ENCODE results near the gene FAM110C.
"Not testable (repeated sequence)": the region's sequence is repeated elsewhere in the genome, so short reads cannot be mapped to it uniquely, and the experiment has no call there.

FAM110C gene, protein sequence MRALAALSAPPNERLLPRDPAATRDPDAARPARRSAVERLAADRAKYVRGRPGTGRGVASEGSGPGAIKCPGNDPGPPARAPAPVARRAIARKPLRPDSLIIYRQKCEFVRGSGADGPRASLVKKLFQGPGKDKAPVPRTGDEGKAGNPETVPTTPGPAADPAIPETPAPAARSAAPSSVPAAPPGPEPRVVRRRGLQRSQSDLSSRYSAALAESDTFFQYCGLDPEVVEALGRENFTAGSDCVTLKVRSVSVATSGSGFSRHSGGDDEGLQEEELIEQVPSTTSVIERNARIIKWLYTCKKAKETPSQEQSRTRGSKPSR

DNA sequence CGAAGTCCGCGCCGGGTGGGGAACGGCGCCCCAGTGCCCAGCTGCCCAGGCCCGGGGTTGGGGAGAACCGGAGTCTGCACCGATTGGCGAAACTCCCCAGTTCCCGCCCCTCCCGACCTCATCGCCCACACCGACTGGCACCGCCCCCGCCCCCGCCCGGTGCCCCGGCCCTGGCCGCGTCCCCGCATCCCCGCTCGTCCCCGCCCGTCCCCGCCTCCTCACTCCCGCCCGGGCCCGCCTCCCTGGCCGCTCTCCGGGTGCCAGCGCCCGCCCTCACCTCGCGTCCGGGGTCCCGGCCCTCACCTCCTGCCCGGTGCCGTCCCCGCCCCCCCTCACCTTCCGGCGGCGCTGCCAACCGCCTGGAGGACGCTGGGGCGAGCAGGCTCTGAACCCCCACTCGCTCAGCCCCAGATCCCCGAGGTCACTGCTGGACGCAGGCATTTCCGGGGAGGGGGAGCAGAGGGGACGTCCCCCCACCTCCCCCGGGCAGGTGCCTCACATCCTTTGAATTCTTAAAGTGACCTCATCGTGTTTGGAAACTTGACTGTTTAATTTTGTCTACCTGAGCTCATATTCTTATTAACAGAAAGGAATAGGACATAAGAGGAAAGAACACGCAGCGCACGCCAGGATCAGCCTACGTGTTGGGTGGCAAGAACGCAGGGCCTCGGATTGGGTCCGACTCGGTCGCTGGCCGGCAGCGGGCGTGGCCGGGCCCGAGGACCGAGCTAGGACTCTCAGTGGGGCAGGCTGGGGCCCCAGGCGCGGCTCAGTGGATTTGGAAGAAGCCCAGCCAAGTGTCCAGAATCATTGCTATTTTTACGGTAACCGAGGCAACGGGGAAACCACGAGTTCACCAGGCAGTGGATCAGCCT, at the start of gene FAM110C:
FAM110C (minus strand) TSS at position 35 of the 875 bp plus-strand sequence. CDS start 120 bp downstream, outside the sequence.
- H3K9me3 ChIP-seq (ENCODE audit: control insufficient read depth, insufficient read depth, low read length) = no peaks in the 10 kb centered on the region
- peaks cover 16% of the 10 kb centered on the region; the same call in 1 of the 2 replicates for H3K4me1 ChIP-seq (ENCODE audit: insufficient read depth, low read length)
- H3K36me3 ChIP-seq (ENCODE audit: insufficient read depth, low read length) = peaks cover 3% of the 10 kb centered on the region; the same call in 1 of the 2 replicates
- peak within 1 kb of the TSS; percentile 77 for H3K9ac ChIP-seq (ENCODE audit: low read depth, low read length)

DNA sequence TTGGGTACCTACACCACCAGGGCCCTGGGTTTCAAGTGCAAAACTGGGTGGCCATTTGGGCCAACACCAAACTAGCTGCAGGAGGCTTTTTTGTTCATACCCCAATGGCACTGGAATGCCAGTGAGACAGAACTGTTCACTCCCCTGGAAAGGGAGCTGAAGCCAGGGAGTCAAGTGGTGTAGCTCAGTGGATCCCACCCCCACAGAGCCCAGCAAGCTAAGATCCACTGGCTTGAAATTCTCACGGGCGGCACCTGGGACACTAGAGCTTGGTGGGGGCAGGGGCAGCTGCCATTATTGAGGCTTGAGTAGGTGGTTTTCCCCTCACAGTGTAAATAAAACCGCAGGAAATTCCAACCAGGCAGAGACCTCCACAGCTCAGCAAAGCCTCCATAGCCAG, 46.0 kb upstream of the FAM110C start:
- no peaks in the 10 kb centered on the region for H3K36me3 ChIP-seq (ENCODE audit: insufficient read depth, low read length)
- no peaks in the 10 kb centered on the region for H3K9me3 ChIP-seq (ENCODE audit: control insufficient read depth, insufficient read depth, low read length)
- H3K4me1 ChIP-seq (ENCODE audit: insufficient read depth, low read length) = no peaks in the 10 kb centered on the region
- H3K9ac ChIP-seq (ENCODE audit: low read depth, low read length) = no peak overlapping the region

DNA sequence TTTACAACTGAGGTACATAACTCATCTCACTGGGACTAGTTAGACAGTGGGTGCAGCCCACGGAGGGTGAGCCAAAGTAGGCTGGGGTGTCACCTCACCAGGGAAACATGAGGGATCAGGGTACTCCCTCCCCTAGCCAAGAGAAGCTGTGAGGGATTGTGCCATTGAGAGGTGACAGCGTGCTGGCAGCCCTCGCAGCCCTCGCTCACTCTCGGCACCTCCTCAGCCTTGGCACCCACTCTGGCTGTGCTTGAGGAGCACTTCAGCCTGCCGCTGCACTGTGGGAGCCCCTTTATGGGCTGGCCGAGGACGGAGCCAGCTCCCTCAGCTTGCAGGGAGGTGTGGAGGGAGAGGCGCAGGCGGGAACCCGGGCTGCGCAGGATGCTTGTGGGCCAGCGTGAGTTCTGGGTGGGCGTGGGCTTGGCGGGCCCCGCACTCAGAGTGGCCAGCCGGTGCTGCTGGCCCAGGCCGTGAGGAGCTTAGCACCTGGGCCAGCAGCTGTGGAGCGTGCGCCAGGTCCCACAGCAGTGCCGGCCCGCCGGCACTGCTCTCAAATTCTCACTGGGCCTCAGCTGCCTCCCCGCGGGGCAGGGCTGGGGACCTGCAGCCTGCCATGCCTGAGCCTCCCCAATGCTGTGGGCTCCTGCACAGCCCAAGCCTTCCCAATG, 44.5 kb upstream of the FAM110C start:
- Histone ChIP-seq H3K9ac (ENCODE audit: low read depth, low read length) (no peak overlapping the region), H3K4me1 (ENCODE audit: insufficient read depth, low read length) (no peaks in the 10 kb centered on the region), H3K9me3 (ENCODE audit: control insufficient read depth, insufficient read depth, low read length) (no peaks in the 10 kb centered on the region), H3K36me3 (ENCODE audit: insufficient read depth, low read length) (no peaks in the 10 kb centered on the region)

DNA sequence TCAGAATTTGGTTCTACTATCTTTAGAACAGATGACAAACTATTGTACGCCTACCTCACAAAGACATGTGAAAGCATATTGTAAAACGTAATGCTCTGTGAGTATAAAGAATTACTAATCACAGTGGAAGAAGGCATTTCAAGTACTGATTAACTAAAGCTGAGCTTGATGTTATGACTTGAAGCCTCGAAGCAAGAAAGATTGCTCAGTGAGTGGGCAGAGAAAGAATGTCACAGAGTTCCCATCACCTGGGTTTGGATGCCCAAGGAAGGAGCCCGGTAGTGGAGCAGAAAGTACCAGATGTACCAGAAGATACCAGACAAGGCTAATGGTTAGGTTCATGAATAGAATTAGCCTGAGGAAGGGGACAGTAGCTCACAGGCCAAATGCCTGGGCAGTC, 39.5 kb upstream of the FAM110C start:
- no peak overlapping the region for H3K9ac ChIP-seq (ENCODE audit: low read depth, low read length)
- peaks cover 8% of the 10 kb centered on the region for H3K4me1 ChIP-seq (ENCODE audit: insufficient read depth, low read length)
- H3K36me3 ChIP-seq (ENCODE audit: insufficient read depth, low read length) = no peaks in the 10 kb centered on the region
- H3K9me3 ChIP-seq (ENCODE audit: control insufficient read depth, insufficient read depth, low read length) = no peaks in the 10 kb centered on the region

DNA sequence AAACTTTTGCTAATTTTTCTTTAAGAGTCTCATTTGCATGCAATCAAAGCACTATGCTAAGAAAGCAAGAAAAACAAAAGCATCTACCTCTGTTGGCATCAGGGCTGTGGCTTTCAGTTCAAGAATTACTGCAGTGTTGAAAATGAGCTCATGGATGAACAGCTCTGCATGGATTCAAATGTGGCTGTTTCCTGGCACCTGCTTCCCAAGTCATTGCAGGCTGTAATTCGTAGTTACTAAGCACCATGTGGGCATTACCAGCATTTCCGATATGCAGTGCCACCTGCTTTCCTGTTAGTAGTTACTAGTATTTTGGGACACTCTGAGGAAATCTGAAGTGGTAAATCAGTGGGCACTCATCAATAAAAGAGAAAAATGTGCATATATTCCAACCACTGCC, 37.8 kb upstream of the FAM110C start:
- Histone ChIP-seq H3K9ac (ENCODE audit: low read depth, low read length) (no peak overlapping the region), H3K4me1 (ENCODE audit: insufficient read depth, low read length) (peaks cover 16% of the 10 kb centered on the region), H3K36me3 (ENCODE audit: insufficient read depth, low read length) (no peaks in the 10 kb centered on the region), H3K9me3 (ENCODE audit: control insufficient read depth, insufficient read depth, low read length) (no peaks in the 10 kb centered on the region)

DNA sequence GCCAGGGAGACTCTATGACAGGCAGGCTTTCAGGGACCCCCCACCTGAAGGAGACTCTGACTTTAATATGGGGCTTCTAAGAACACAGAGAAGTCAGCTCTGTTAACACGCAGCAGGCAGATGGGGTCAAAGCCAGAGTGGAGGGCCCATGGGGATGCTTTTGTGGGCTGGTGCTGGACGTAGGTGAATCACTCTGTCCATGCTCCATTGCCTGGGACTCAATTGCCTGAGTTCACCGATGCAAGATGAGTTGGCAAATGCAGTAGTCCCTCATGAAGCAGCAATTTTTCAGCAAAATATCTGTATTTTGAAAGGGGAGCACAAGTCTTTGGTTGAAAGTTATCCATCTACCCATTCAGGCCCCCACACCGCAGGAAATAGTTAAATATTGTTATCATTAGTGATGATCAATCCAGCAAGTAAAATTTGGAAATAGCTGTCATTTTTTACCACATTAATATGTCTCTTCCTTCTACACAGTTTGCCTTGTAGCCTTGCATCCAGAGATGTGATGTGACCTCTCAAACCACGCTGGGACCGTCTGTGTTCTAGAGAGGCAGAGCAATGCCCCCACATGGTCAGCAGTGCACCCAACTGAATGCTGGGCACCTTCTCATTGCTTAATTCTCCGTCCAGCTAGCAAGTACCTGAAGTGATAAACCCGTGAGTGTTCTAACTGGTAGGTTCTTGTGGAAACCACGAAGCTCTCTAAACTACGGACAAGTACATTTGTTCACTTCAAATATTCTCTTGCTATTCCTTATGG, 34.8 kb upstream of the FAM110C start:
- no peaks in the 10 kb centered on the region for H3K36me3 ChIP-seq (ENCODE audit: insufficient read depth, low read length)
- peaks cover 16% of the 10 kb centered on the region for H3K4me1 ChIP-seq (ENCODE audit: insufficient read depth, low read length)
- no peaks in the 10 kb centered on the region for H3K9me3 ChIP-seq (ENCODE audit: control insufficient read depth, insufficient read depth, low read length)
- no peak overlapping the region for H3K9ac ChIP-seq (ENCODE audit: low read depth, low read length)

DNA sequence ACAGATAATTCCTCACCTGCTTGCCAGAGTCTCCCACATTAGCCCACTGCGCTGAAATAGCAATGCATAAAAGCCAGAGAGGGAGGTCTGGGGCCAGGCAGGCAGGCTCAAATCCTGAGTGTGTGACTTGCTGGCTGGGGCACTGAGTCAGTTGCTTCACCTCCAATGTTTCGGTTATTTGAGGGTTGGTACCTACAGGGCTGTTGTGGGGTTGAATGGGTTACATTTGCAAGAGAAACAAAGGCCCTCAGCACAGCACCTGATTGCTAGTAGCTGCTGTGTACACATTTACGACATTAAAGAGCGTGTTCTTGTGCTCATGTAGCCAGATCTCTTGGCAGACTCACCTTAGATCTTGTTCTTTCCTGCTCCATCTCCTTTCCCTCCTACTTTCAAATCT, 34.1 kb upstream of the FAM110C start:
- Histone ChIP-seq H3K9me3 (ENCODE audit: control insufficient read depth, insufficient read depth, low read length) (no peaks in the 10 kb centered on the region), H3K9ac (ENCODE audit: low read depth, low read length) (no peak overlapping the region), H3K4me1 (ENCODE audit: insufficient read depth, low read length) (peaks cover 16% of the 10 kb centered on the region), H3K36me3 (ENCODE audit: insufficient read depth, low read length) (no peaks in the 10 kb centered on the region)

DNA sequence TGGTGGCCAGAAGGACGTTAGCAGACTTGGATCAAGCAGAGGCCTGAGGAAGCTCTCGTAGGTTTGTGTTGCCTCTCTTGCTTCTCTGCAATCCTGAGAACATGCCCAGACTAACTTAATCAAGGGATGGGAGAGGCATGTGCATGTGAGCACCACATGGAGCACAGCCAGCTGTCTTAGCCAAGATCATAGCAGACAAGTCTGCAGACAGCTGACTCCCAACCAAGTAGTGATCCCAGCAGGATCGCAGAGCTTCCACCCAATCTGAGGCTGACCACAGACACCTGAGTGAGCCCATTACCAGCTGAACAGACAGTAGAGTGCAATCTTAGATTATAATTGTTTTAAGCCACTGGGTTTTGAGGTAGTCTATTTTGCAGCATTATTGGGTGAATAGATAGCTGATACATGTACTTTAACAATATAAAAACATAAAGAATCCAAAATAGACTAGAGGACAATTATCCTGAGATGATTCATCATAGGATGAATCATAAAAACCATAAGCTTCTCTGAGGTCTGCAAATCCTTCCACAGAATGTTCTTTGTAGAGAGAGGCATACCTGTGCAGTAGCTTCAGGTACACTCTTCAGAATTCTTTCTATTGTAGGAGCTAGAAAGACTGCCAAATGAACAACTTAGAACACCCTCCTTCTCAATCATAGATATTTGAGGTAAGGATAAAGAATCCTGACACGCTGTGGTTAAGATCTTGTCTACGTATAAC, 25.2 kb upstream of the FAM110C start:
- Histone ChIP-seq H3K4me1 (ENCODE audit: insufficient read depth, low read length) (peaks cover 12% of the 10 kb centered on the region), H3K9me3 (ENCODE audit: control insufficient read depth, insufficient read depth, low read length) (no peaks in the 10 kb centered on the region), H3K36me3 (ENCODE audit: insufficient read depth, low read length) (no peaks in the 10 kb centered on the region), H3K9ac (ENCODE audit: low read depth, low read length) (no peak overlapping the region)

DNA sequence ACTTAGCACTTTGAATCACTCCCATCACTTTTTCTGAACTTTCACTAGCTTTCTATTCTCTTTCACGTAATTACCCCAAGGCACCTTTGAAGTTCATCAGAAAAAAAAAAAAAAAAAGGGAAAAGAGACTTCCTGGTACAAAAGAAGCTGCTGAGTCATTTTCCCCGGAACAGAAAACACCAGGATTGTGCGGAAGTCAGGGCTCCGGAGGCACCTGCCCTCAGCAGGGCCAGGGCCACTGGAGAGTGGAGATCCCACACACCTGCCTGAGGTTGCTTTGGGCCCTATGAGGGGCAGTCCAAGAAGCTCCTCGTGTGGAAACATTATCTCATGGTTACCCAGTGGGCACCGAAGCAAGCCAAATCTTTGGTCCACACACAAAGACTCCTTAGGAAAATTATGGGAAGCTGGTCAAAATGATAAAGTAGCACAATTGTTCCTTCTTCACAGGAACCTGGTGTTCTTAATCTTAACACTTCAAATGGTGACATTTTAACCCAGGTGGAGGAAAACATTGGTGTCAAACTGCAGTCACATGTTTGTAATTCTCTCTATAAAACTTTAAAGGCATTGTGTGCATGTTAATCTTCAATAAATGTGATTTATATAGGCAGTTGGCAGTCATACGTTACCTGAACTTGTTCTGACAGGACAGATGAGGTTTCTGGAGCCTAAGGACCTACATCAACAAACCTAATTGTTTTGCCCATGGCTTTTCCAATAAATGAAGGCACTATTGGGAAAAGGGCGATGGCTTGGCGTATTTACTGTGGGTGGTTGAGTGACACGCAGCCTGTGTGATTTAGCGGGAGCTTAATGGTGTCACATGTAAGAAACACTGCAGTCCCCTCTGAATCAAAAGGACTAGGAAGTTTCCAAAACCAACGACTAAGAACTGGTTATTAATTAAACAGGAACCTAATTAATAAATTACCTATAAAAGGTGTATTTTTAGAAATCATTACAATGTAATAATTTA, 23.4 kb upstream of the FAM110C start:
- H3K4me1 ChIP-seq (ENCODE audit: insufficient read depth, low read length) = peaks cover 25% of the 10 kb centered on the region
- H3K9me3 ChIP-seq (ENCODE audit: control insufficient read depth, insufficient read depth, low read length) = no peaks in the 10 kb centered on the region
- H3K9ac ChIP-seq (ENCODE audit: low read depth, low read length) = no peak overlapping the region
- H3K36me3 ChIP-seq (ENCODE audit: insufficient read depth, low read length) = no peaks in the 10 kb centered on the region

DNA sequence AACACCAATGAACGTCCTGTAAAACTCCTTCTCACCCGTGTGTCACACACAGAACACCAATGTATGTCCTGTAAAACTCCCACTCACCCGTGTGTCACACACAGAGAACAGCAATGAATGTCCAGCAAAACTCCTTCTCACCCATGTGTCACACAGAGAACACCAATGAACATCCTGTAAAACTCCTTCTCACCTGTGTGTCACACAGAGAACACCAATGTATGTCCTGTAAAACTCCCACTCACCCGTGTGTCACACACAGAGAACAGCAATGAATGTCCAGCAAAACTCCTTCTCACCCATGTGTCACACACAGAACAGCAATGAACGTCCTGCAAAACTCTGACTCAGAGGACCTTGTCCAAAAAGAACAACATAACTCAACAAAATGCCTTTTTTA, 22.3 kb upstream of the FAM110C start:
- not testable (repeated sequence) for H3K36me3 ChIP-seq (ENCODE audit: insufficient read depth, low read length); H3K9ac ChIP-seq (ENCODE audit: low read depth, low read length); H3K9me3 ChIP-seq (ENCODE audit: control insufficient read depth, insufficient read depth, low read length)
- H3K4me1 ChIP-seq (ENCODE audit: insufficient read depth, low read length) = peaks cover 27% of the 10 kb centered on the region

DNA sequence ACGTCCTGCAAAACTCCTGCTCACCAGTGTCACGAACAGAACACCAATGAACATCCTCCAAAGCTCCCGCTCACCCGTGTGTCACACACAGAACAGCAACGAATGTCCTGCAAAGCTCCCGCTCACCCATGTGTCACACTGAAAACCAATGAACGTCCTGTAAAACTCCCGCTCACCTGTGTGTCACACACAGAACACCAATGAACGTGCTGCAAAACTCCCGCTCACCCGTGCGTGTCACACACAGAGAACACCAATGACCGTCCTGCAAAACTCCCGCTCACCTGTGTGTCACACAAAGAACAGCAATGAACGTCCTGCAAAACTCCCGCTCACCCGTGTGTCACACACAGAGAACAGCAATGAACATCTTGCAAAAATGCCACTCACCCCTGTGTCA, 20.5 kb upstream of the FAM110C start:
- Histone ChIP-seq H3K9me3 (ENCODE audit: control insufficient read depth, insufficient read depth, low read length) (no peaks in the 10 kb centered on the region), H3K4me1 (ENCODE audit: insufficient read depth, low read length) (peaks cover 27% of the 10 kb centered on the region), H3K9ac (ENCODE audit: low read depth, low read length) (no peak overlapping the region), H3K36me3 (ENCODE audit: insufficient read depth, low read length) (no peaks in the 10 kb centered on the region)

DNA sequence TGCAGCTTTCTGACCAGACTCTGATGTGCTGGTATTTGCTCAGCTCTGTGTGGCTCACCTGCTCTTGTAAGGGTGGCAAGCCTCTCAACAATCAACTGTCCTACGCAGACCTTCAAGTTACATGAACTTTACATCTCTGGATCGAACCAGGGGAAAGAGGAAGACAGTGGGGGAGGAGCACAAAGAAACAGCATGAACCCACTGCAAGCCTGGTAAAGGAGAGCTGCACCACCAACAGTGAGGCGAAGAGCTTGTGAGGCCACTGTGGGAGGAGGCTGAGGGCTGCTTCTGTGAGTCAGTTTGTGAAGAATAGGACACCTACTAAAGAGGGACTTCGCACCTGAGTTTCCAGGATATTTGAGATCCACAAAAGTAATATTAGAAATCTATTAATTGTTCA, 18.8 kb upstream of the FAM110C start:
- no peak overlapping the region; the same call in 1 of the 2 replicates for H3K9ac ChIP-seq (ENCODE audit: low read depth, low read length)
- H3K36me3 ChIP-seq (ENCODE audit: insufficient read depth, low read length) = no peaks in the 10 kb centered on the region
- H3K4me1 ChIP-seq (ENCODE audit: insufficient read depth, low read length) = peaks cover 27% of the 10 kb centered on the region
- no peaks in the 10 kb centered on the region for H3K9me3 ChIP-seq (ENCODE audit: control insufficient read depth, insufficient read depth, low read length)
